Activated B cell treated with CpG ODN at 0.5 μM for 24 hours (primary cell): ENCODE data around the gene IL1RL2. TPM values are rescaled to one million over a fixed set of nuclear protein-coding genes. Genes with fewer than 3 reads are reported as not detected.

Source experiments
- ATAC-seq: fragments of 200-7000 bp; cut with Tn5 transposase; one replicate; pipeline ENCODE4 v1.10.0; 2021; ENCODE audit warnings: low read depth, mild to moderate bottlenecking, moderate library complexity
- CTCF ChIA-PET: fragments of 350-600 bp; sonication (Branson Sonifier 250); formaldehyde crosslinking; loops from one replicate; lab custom pipeline; 2021; ENCODE audit warnings: antibody characterized with exemption; lab: Charles Lee
- POLR2A ChIA-PET: fragments of 350-600 bp; sonication (Branson Sonifier 250); formaldehyde crosslinking; loops from one replicate; lab custom pipeline; 2021; ENCODE audit warnings: antibody characterized with exemption; lab: Charles Lee
- DNase-seq: peaks from one replicate; pipeline ENCODE4 v3.0.0; 2022
- H3K27ac Mint-ChIP-seq: one replicate; pipeline ENCODE4 v1.8.0; 2020; ENCODE audit warnings: mixed read lengths
- H3K27me3 Mint-ChIP-seq: one replicate; pipeline ENCODE4 v1.8.0; 2021; ENCODE audit warnings: mixed read lengths
- H3K36me3 Mint-ChIP-seq: one replicate; pipeline ENCODE4 v1.8.0; 2021; ENCODE audit warnings: low read depth, mixed read lengths
- H3K4me1 Mint-ChIP-seq: one replicate; pipeline ENCODE4 v1.8.0; 2021; ENCODE audit warnings: mixed read lengths
- H3K4me3 Mint-ChIP-seq: one replicate; pipeline ENCODE4 v1.8.0; 2020; ENCODE audit warnings: mild to moderate bottlenecking, mixed read lengths
- H3K9me3 Mint-ChIP-seq: one replicate; pipeline ENCODE4 v1.8.0; 2020; ENCODE audit warnings: mixed read lengths
- intact Hi-C: fragments of 100-400 bp; cut with micrococcal nuclease; formaldehyde crosslinking; loops from one replicate; pipeline ENCODE4 v1.15.1; 2024
- total RNA-seq: library from RNA; stranded (reverse); gene quantifications from 2 replicates; pipeline ENCODE4 v1.2.3, GENCODE V29; 2022
- TF ChIP-seq, protein P1 (sequence below): fragments of 200-600 bp; IDR thresholded peaks from one replicate; pipeline ENCODE4 v1.8.0; 2022; ENCODE audit warnings: antibody characterized with exemption, mild to moderate bottlenecking

IL1RL2 gene
- total RNA-seq, 1 donor from 2014 or later, result not detected

GRCh38 chr2:102278720-102279390, 92.0 kb downstream of the IL1RL2 start:
- no peak for ATAC-seq
- peaks cover 4% of the 10 kb centered on the region for H3K9me3 Mint-ChIP-seq
- intact Hi-C loops, result no loop called here
- TF ChIP-seq, protein P1, sequence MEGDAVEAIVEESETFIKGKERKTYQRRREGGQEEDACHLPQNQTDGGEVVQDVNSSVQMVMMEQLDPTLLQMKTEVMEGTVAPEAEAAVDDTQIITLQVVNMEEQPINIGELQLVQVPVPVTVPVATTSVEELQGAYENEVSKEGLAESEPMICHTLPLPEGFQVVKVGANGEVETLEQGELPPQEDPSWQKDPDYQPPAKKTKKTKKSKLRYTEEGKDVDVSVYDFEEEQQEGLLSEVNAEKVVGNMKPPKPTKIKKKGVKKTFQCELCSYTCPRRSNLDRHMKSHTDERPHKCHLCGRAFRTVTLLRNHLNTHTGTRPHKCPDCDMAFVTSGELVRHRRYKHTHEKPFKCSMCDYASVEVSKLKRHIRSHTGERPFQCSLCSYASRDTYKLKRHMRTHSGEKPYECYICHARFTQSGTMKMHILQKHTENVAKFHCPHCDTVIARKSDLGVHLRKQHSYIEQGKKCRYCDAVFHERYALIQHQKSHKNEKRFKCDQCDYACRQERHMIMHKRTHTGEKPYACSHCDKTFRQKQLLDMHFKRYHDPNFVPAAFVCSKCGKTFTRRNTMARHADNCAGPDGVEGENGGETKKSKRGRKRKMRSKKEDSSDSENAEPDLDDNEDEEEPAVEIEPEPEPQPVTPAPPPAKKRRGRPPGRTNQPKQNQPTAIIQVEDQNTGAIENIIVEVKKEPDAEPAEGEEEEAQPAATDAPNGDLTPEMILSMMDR, result no peak
- peaks cover 28% of the 10 kb centered on the region for H3K27me3 Mint-ChIP-seq
- no peak overlapping the region for H3K27ac Mint-ChIP-seq
- CTCF ChIA-PET, result no interaction called here
- H3K4me3 Mint-ChIP-seq, result no peak overlapping the region
- POLR2A ChIA-PET, result no interaction called here
- no peaks in the 10 kb centered on the region for H3K36me3 Mint-ChIP-seq
- DNase-seq, result no peak
- no peaks in the 10 kb centered on the region for H3K4me1 Mint-ChIP-seq

GRCh38 chr2:102279391-102279735, 92.5 kb downstream of the IL1RL2 start:
- ATAC-seq, result no peak

DNA sequence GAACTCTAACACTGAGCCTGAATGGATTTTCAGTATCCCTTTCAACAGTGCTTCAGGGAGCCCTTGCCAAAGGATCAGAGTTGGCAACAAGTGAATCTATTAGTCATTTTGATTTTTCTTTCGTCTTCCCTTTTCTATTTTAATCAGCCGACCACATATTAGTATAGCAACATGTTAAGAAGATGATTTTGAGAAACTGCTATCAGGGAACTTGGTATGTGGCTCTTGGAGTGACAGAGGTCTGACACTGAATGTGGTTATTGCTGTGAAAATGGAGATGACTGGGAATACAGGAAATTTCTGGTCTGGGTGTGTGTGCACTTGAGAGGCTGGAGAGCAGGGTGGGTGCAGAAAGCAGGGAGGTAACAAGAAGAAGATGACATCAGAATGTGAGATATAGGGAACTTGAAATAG, 95.9 kb downstream of the IL1RL2 start:
- H3K9me3 Mint-ChIP-seq, result no peaks in the 10 kb centered on the region
- CTCF ChIA-PET, result no interaction called here
- DNase-seq (no peak), ATAC-seq (no peak)
- no peak overlapping the region for H3K27ac Mint-ChIP-seq
- no peaks in the 10 kb centered on the region for H3K4me1 Mint-ChIP-seq
- H3K36me3 Mint-ChIP-seq, result no peaks in the 10 kb centered on the region
- POLR2A ChIA-PET, result no interaction called here
- intact Hi-C loops, result no loop called here
- TF ChIP-seq, protein P1, result no peak
- peaks cover 17% of the 10 kb centered on the region for H3K27me3 Mint-ChIP-seq
- H3K4me3 Mint-ChIP-seq, result no peak overlapping the region

More at GRCh38 chr2:102279391-102279735, 92.5 kb downstream of the IL1RL2 start:
- ChIA-PET POLR2A (no interaction called here), CTCF (no interaction called here)
- peaks cover 28% of the 10 kb centered on the region for H3K27me3 Mint-ChIP-seq
- peaks cover 4% of the 10 kb centered on the region for H3K9me3 Mint-ChIP-seq
- no peak overlapping the region for H3K4me3 Mint-ChIP-seq
- TF ChIP-seq, protein P1, result no peak
- no peak overlapping the region for H3K27ac Mint-ChIP-seq
- no peaks in the 10 kb centered on the region for H3K4me1 Mint-ChIP-seq
- DNase-seq, result no peak
- intact Hi-C loops, result no loop called here
- H3K36me3 Mint-ChIP-seq, result no peaks in the 10 kb centered on the region

- CTCF ChIA-PET, result interaction anchor here (1.2 kb wide), 1 partner anchor 9 kb away, joined by 4 read pairs; no protein-coding TSS in a partner anchor
- no peak for ATAC-seq
- intact Hi-C loops, result no loop called here
These were observed 97.2 kb downstream of the IL1RL2 start for GRCh38 chr2:102283996-102284395.

GRCh38 chr2:102284611-102285010, 97.8 kb downstream of the IL1RL2 start:
- Mint-ChIP-seq H3K36me3 (no peaks in the 10 kb centered on the region), H3K4me3 (no peak overlapping the region), H3K27ac (no peak overlapping the region), H3K4me1 (no peaks in the 10 kb centered on the region), H3K27me3 (peaks cover 12% of the 10 kb centered on the region), H3K9me3 (no peaks in the 10 kb centered on the region)
- intact Hi-C loops, result no loop called here
- POLR2A ChIA-PET, result no interaction called here
- TF ChIP-seq, protein P1, result no peak
- no peak for ATAC-seq
- no peak for DNase-seq
- CTCF ChIA-PET, result interaction anchor here (1.2 kb wide), 1 partner anchor 9 kb away, joined by 4 read pairs; no protein-coding TSS in a partner anchor

More at GRCh38 chr2:102283996-102284395, 97.2 kb downstream of the IL1RL2 start:
- Mint-ChIP-seq H3K27ac (no peak overlapping the region), H3K36me3 (no peaks in the 10 kb centered on the region), H3K4me3 (no peak overlapping the region), H3K4me1 (no peaks in the 10 kb centered on the region), H3K27me3 (peaks cover 12% of the 10 kb centered on the region), H3K9me3 (no peaks in the 10 kb centered on the region)
- TF ChIP-seq, protein P1, result no peak
- POLR2A ChIA-PET, result no interaction called here
- no peak for DNase-seq
